H9 (cell line): ENCODE data around the gene OSBPL10. TPM values are rescaled to one million over a fixed set of nuclear protein-coding genes. Genes with fewer than 3 reads are reported as not detected.
"Not testable (repeated sequence)": the region's sequence is repeated elsewhere in the genome, so short reads cannot be mapped to it uniquely, and the experiment has no call there.

Experiments
- DNase-seq: peaks from one replicate; pipeline ENCODE4 v3.0.0-alpha.2; 2017
- H2AFZ ChIP-seq: one replicate; pipeline ENCODE4 v1.6.1; 2013; ENCODE audit warnings: mild to moderate bottlenecking, low read length, control low read depth, moderate library complexity
- H2AK5ac ChIP-seq: 2 replicates; pipeline ENCODE4 v1.6.1; 2013; ENCODE audit warnings: low read length, control low read depth, mixed read lengths; ENCODE audit not compliant: insufficient read length
- H2BK120ac ChIP-seq: one replicate; pipeline ENCODE4 v1.6.1; 2013; ENCODE audit warnings: low read depth, mild to moderate bottlenecking, low read length, control low read depth, inconsistent platforms; ENCODE audit not compliant: poor library complexity, severe bottlenecking
- H2BK12ac ChIP-seq: 2 replicates; pipeline ENCODE4 v1.6.1; 2013; ENCODE audit warnings: low read length, control low read depth, mixed read lengths, low read depth; ENCODE audit not compliant: insufficient read length
- H2BK15ac ChIP-seq: 2 replicates; pipeline ENCODE4 v1.6.1; 2013; ENCODE audit warnings: low read depth, low read length, control low read depth
- H2BK20ac ChIP-seq: one replicate; pipeline ENCODE4 v1.6.1; 2013; ENCODE audit warnings: low read depth, mild to moderate bottlenecking, low read length, control low read depth, inconsistent platforms; ENCODE audit not compliant: poor library complexity, severe bottlenecking
- H2BK5ac ChIP-seq: 2 replicates; pipeline ENCODE4 v1.6.1; 2013; ENCODE audit warnings: low read length, control low read depth, mixed read lengths; ENCODE audit not compliant: insufficient read length
- H3K14ac ChIP-seq: 2 replicates; pipeline ENCODE4 v1.6.1; 2013; ENCODE audit warnings: low read length, control low read depth; ENCODE audit not compliant: insufficient read depth
- H3K18ac ChIP-seq: 2 replicates; pipeline ENCODE4 v1.6.1; 2013; ENCODE audit warnings: low read depth, mild to moderate bottlenecking, mixed read lengths, low read length, control low read depth; ENCODE audit not compliant: insufficient read length
- H3K23ac ChIP-seq: 2 replicates; pipeline ENCODE4 v1.6.1; 2013; ENCODE audit warnings: low read length, control low read depth, mixed read lengths, low read depth; ENCODE audit not compliant: insufficient read length
- H3K23me2 ChIP-seq: 2 replicates; pipeline ENCODE4 v1.6.1; 2013; ENCODE audit warnings: low read depth, mild to moderate bottlenecking, mixed read lengths, low read length, control low read depth; ENCODE audit not compliant: insufficient read length, poor library complexity, severe bottlenecking
- H3K27ac ChIP-seq: 2 replicates; pipeline ENCODE4 v1.5.1; 2013; ENCODE audit warnings: low read length, control low read depth, mixed read lengths, low read depth; ENCODE audit not compliant: insufficient read length
- H3K27me3 ChIP-seq: 2 replicates; pipeline ENCODE4 v1.6.1; 2013; ENCODE audit warnings: low read length, control low read depth, inconsistent platforms; ENCODE audit not compliant: insufficient read depth
- H3K4ac ChIP-seq: 2 replicates; pipeline ENCODE4 v1.6.1; 2013; ENCODE audit warnings: low read depth, mild to moderate bottlenecking, control low read depth, inconsistent platforms, low read length, moderate library complexity
- H3K4me1 ChIP-seq: 2 replicates; pipeline ENCODE4 v1.6.1; 2013; ENCODE audit warnings: low read length, control low read depth, inconsistent platforms; ENCODE audit not compliant: insufficient read depth
- H3K4me2 ChIP-seq: 2 replicates; pipeline ENCODE4 v1.6.1; 2013; ENCODE audit warnings: low read length, control low read depth, mixed read lengths; ENCODE audit not compliant: insufficient read length, insufficient read depth
- H3K56ac ChIP-seq: 2 replicates; pipeline ENCODE4 v1.6.1; 2013; ENCODE audit warnings: low read depth, mild to moderate bottlenecking, mixed read lengths, low read length, control low read depth; ENCODE audit not compliant: insufficient read length
- H3K79me1 ChIP-seq: 2 replicates; pipeline ENCODE4 v1.6.1; 2013; ENCODE audit warnings: low read depth, mild to moderate bottlenecking, moderate library complexity, low read length, control low read depth, inconsistent platforms; ENCODE audit not compliant: insufficient read depth, poor library complexity, severe bottlenecking
- H3K79me2 ChIP-seq: 2 replicates; pipeline ENCODE4 v1.6.1; 2013; ENCODE audit warnings: low read length, control low read depth, inconsistent platforms; ENCODE audit not compliant: insufficient read depth
- H3K9ac ChIP-seq: 2 replicates; pipeline ENCODE4 v1.6.1; 2013; ENCODE audit warnings: low read length, control low read depth, mixed read lengths; ENCODE audit not compliant: insufficient read length; ENCODE audit errors: extremely low read depth
- H3K9me3 ChIP-seq: one replicate; pipeline ENCODE4 v1.6.1; 2013; ENCODE audit warnings: low read depth, low read length, inconsistent platforms; ENCODE audit not compliant: control insufficient read depth
- H3T11ph ChIP-seq: one replicate; pipeline ENCODE4 v1.6.1; 2013; ENCODE audit warnings: mild to moderate bottlenecking, low read length, control low read depth, inconsistent platforms
- H4K20me1 ChIP-seq: one replicate; pipeline ENCODE4 v1.6.1; 2013; ENCODE audit not compliant: control insufficient read depth, insufficient read length, insufficient read depth
- H4K5ac ChIP-seq: 2 replicates; pipeline ENCODE4 v1.6.1; 2013; ENCODE audit warnings: low read depth, mild to moderate bottlenecking, mixed read lengths, low read length, control low read depth; ENCODE audit not compliant: insufficient read length
- H4K8ac ChIP-seq: replicated peaks from 2 replicates; pipeline ENCODE4 v1.6.1; 2013; ENCODE audit warnings: low read length, control low read depth, mixed read lengths, low read depth; ENCODE audit not compliant: insufficient read length
- H4K91ac ChIP-seq: 2 replicates; pipeline ENCODE4 v1.6.1; 2013; ENCODE audit warnings: low read depth, mild to moderate bottlenecking, moderate library complexity, mixed read lengths, low read length, control low read depth; ENCODE audit not compliant: insufficient read length
- H3K27ac Mint-ChIP-seq, 3 experiments: 2 replicates in 2 of 3; 3 replicates in 1 of 3; pipeline ENCODE4 v1.8.0; 2020 to 2021; ENCODE audit warnings: mixed read lengths in 3 of 3, mild to moderate bottlenecking in 1 of 3, moderate library complexity in 1 of 3
- H3K27me3 Mint-ChIP-seq: 2 replicates; pipeline ENCODE4 v1.8.0; 2021; ENCODE audit warnings: low read depth, mild to moderate bottlenecking, moderate library complexity, mixed read lengths
- H3K36me3 Mint-ChIP-seq, 3 experiments: 2 replicates in 2 of 3; 3 replicates in 1 of 3; pipeline ENCODE4 v1.8.0; 2020 to 2021; ENCODE audit warnings: low read depth in 3 of 3, mixed read lengths in 3 of 3; ENCODE audit not compliant: insufficient read depth in 1 of 3
- H3K4me1 Mint-ChIP-seq, 2 experiments: 2 replicates each; pipeline ENCODE4 v1.8.0; 2020; ENCODE audit warnings: mixed read lengths in 2 of 2
- H3K4me3 Mint-ChIP-seq, 2 experiments: 2 replicates in 1 of 2; 3 replicates in 1 of 2; pipeline ENCODE4 v1.8.0; 2020 to 2021; ENCODE audit warnings: mild to moderate bottlenecking in 2 of 2, mixed read lengths in 2 of 2, moderate library complexity in 1 of 2
- H3K9me3 Mint-ChIP-seq, 2 experiments: 2 replicates in 1 of 2; 3 replicates in 1 of 2; pipeline ENCODE4 v1.8.0; 2020; ENCODE audit warnings: mild to moderate bottlenecking in 2 of 2, mixed read lengths in 2 of 2, moderate library complexity in 1 of 2
- WGBS: extraction: QIAGEN DNeasy Blood & Tissue Kit; methylation state at CpG from one replicate; pipeline ENCODE4 v1.1.7; 2013; ENCODE audit warnings: missing lambda C conversion rate, low lambda C conversion rate, mixed read lengths; ENCODE audit not compliant: insufficient read length; ENCODE audit errors: extremely low coverage; 5-methylcytosine and 5-hydroxymethylcytosine counted together
- total RNA-seq: library from RNA; stranded (reverse); gene quantifications from 2 replicates; pipeline ENCODE4 v1.2.1, GENCODE V29; 2021
- TF ChIP-seq, protein P1 (sequence below): fragments of 200-600 bp; sonication (generic); conservative IDR thresholded peaks from 3 replicates; pipeline ENCODE4 v1.8.0; 2021; ENCODE audit warnings: antibody characterized with exemption, mild to moderate bottlenecking

Gene OSBPL10
- total RNA-seq, 1 experiment from 2014 or later, result 42.7 TPM

DNA sequence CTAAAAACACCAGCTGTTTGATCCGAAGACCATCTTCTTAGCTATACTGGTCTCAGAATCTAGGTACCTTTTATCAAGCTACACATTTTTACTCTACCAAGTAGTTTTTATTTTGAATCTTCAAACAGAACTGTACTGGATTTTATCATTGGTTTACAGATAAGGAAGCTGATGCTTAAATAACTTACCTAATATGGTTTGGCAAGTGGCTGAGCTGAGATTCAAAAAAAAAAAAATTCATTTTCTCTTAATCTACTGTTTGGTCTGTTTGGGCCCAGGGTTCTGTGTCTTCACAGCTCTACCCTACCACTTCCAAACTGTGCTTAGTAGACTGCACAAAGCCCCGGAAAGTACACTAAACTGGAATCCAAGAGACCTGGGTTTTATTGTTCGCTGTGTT lies 36.2 kb upstream of the OSBPL10 start:
- H3K27me3 ChIP-seq, result no peaks in the 10 kb centered on the region
- H3K36me3 Mint-ChIP-seq, result no peaks in the 10 kb centered on the region; a peak in 1 of 7 replicates
- H3K23ac ChIP-seq, result no peak overlapping the region
- H3K23me2 ChIP-seq, result no peaks in the 10 kb centered on the region
- H2BK120ac ChIP-seq, result no peak overlapping the region
- H2AFZ ChIP-seq, result no peak overlapping the region
- H3K27me3 Mint-ChIP-seq, result no peaks in the 10 kb centered on the region; the same call in 1 of the 2 replicates
- no peak overlapping the region for H2BK20ac ChIP-seq
- H3K56ac ChIP-seq, result no peak overlapping the region
- no peak overlapping the region for H3K4me3 Mint-ChIP-seq
- no peak overlapping the region for H2AK5ac ChIP-seq
- H2BK15ac ChIP-seq, result no peak overlapping the region
- peaks cover 0 to 5% of the 10 kb centered on the region in 2 experiments; a peak in 2 of 4 replicates for H3K4me1 Mint-ChIP-seq
- no peak overlapping the region for H3K4ac ChIP-seq
- H3K18ac ChIP-seq, result no peak overlapping the region
- H3K9me3 Mint-ChIP-seq, result peaks cover 4 to 13% of the 10 kb centered on the region in 2 experiments; a peak in 3 of 5 replicates
- H3K4me1 ChIP-seq, result no peaks in the 10 kb centered on the region
- H3K14ac ChIP-seq, result no peak overlapping the region
- TF ChIP-seq, protein P1, sequence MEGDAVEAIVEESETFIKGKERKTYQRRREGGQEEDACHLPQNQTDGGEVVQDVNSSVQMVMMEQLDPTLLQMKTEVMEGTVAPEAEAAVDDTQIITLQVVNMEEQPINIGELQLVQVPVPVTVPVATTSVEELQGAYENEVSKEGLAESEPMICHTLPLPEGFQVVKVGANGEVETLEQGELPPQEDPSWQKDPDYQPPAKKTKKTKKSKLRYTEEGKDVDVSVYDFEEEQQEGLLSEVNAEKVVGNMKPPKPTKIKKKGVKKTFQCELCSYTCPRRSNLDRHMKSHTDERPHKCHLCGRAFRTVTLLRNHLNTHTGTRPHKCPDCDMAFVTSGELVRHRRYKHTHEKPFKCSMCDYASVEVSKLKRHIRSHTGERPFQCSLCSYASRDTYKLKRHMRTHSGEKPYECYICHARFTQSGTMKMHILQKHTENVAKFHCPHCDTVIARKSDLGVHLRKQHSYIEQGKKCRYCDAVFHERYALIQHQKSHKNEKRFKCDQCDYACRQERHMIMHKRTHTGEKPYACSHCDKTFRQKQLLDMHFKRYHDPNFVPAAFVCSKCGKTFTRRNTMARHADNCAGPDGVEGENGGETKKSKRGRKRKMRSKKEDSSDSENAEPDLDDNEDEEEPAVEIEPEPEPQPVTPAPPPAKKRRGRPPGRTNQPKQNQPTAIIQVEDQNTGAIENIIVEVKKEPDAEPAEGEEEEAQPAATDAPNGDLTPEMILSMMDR, result no peak
- H3T11ph ChIP-seq, result no peak overlapping the region
- no peaks in the 10 kb centered on the region for H3K79me1 ChIP-seq
- no peak overlapping the region for H4K8ac ChIP-seq
- H3K27ac ChIP-seq, result no peak overlapping the region
- H3K9me3 ChIP-seq, result no peaks in the 10 kb centered on the region
- no peak for DNase-seq
- no peaks in the 10 kb centered on the region for H4K20me1 ChIP-seq
- no peak overlapping the region for H4K5ac ChIP-seq
- H3K27ac Mint-ChIP-seq, result no peak overlapping the region
- no peak overlapping the region for H2BK5ac ChIP-seq
- no peaks in the 10 kb centered on the region for H3K79me2 ChIP-seq
- no peak overlapping the region for H3K4me2 ChIP-seq
- H4K91ac ChIP-seq, result no peak overlapping the region
- no peak overlapping the region for H3K9ac ChIP-seq
- no CpG with 5 or more reads among the region's 3 CpGs for WGBS
- no peak overlapping the region for H2BK12ac ChIP-seq

DNA sequence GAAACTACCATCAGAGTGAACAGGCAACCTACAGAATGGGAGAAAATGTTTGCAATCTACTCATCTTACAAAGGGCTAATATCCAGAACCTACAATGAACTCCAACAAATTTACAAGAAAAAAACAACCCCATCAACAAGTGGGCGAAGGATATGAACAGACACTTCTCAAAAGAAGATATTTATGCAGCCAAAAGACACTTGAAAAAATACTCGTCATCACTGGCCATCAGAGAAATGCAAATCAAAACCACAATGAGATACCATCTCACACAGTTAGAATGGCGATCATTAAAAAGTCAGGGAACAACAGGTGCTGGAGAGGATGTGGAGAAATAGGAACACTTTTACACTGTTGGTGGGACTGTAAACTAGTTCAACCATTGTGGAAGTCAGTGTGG lies 34.6 kb upstream of the OSBPL10 start:
- not testable (repeated sequence) for H3K9me3 ChIP-seq, H2BK12ac ChIP-seq, H2BK5ac ChIP-seq, DNase-seq, H3K23me2 ChIP-seq, H3K23ac ChIP-seq, H3K27me3 ChIP-seq, H3K18ac ChIP-seq, H4K20me1 ChIP-seq, H3K27ac ChIP-seq, H3K27me3 Mint-ChIP-seq, H3K27ac Mint-ChIP-seq, H2AFZ ChIP-seq, H3K56ac ChIP-seq, H4K5ac ChIP-seq, H3K36me3 Mint-ChIP-seq, H3T11ph ChIP-seq, H3K4me3 Mint-ChIP-seq, H2BK15ac ChIP-seq, H4K91ac ChIP-seq, H3K4me1 Mint-ChIP-seq, H3K79me1 ChIP-seq, H3K4ac ChIP-seq, H2BK120ac ChIP-seq, H3K79me2 ChIP-seq, H4K8ac ChIP-seq, H3K9ac ChIP-seq, H3K4me1 ChIP-seq, H3K4me2 ChIP-seq, H2BK20ac ChIP-seq, H3K14ac ChIP-seq, H2AK5ac ChIP-seq
- WGBS, result no CpG with 5 or more reads among the region's 3 CpGs
- H3K9me3 Mint-ChIP-seq, result peaks cover 12 to 20% of the 10 kb centered on the region in 2 experiments; a peak in 4 of 5 replicates
